GM12872 (cell line): ENCODE data around the gene CKLF.

ENCODE experiments used
- CTCF ChIP-seq: IDR thresholded peaks from 3 replicates; pipeline ENCODE4 v1.5.1; 2011; ENCODE audit warnings: low read depth, mild to moderate bottlenecking, low read length, moderate library complexity; ENCODE audit not compliant: insufficient read depth

Gene CKLF

GRCh38 chr16:66562409-66562808 is 10.0 kb downstream of the CKLF start:
- no peak for TF ChIP-seq CTCF

- TF ChIP-seq CTCF, result no peak
Observed at GRCh38 chr16:66562986-66563385, 10.6 kb downstream of the CKLF start.

- no peak for TF ChIP-seq CTCF
Observed at GRCh38 chr16:66563574-66564334, 11.4 kb downstream of the CKLF start.

DNA sequence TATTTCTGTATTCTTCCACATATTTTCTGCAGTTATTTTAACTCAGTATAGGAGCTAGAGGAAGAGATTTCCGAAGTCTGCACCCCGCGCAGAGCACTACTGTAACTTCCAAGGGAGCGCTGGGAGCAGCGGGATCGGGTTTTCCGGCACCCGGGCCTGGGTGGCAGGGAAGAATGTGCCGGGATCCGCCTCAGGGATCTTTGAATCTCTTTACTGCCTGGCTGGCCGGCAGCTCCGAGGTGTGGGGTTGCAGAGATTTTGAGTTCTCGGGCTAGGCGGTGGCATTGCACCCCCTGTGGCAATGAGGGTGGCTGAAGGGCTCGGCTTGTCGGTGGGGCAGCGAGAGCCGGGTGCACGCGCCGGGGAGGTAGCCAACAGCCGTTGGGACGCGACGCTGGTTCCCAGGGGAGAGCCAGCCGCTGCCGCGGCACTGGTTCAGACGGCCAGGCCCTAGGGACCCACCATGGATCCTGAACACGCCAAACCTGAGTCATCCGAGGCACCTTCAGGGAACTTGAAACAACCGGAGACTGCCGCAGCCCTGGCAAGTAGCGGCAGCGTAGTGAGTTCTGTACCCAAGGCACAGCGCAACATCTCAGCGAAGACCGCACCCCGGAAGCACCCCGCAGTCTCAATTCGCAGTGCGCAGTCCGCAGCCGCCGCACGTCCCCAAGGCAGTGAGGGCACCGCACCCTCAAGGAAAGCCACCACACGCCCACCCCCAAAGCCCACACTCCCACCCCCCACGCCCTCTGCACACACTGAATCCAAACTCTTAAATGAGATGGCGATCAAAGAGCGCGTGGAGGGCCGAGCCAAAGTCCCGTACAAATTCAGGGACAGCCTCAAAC is 13.9 kb downstream of the CKLF start, which contains the start of gene CMTM1:
Gene CMTM1, plus strand, starts transcription at position 389 of the 851 bp plus-strand sequence. Its CDS starts 75 bp downstream, at position 464.
- no peak for TF ChIP-seq CTCF

GRCh38 chr16:66568355-66568754 is 16.0 kb downstream of the CKLF start:
- TF ChIP-seq CTCF, result no peak

GRCh38 chr16:66569131-66569530 is 16.8 kb downstream of the CKLF start:
- no peak for TF ChIP-seq CTCF

GRCh38 chr16:66569827-66570405 is 17.5 kb downstream of the CKLF start:
- no peak for TF ChIP-seq CTCF
